ENCODE results near the gene CPD.

- TF ChIP-seq EZH2 (IDR thresholded peaks at IDR 0.05; ENCODE audit: low read length) (no peak), CTCF (optimal IDR thresholded peaks at IDR 0.05 in 1 of 3, IDR thresholded peaks at IDR 0.05 in 1 of 3, conservative IDR thresholded peaks at IDR 0.05 in 1 of 3; ENCODE audit: extremely low read depth in 1 of 3, insufficient read depth in 2 of 3, low read length in 3 of 3) (no peak)
Measured at GRCh38 chr17:30379903-30380381, 1.2 kb downstream of the CPD start.

Measured in keratinocyte (primary cell).